HG02678 (cell line): ENCODE measurements around the gene ZC3H13.

Source experiments
- ATAC-seq: cut with Tn5 transposase; IDR thresholded peaks from one replicate; pipeline ENCODE4 v1.9.1; 2021; ENCODE audit warnings: mild to moderate bottlenecking, moderate library complexity; ENCODE audit not compliant: unreplicated experiment

ZC3H13 gene

GRCh38 chr13:45941261-45941660 is 111.3 kb downstream of the ZC3H13 start:
- ATAC-seq: no peak

DNA sequence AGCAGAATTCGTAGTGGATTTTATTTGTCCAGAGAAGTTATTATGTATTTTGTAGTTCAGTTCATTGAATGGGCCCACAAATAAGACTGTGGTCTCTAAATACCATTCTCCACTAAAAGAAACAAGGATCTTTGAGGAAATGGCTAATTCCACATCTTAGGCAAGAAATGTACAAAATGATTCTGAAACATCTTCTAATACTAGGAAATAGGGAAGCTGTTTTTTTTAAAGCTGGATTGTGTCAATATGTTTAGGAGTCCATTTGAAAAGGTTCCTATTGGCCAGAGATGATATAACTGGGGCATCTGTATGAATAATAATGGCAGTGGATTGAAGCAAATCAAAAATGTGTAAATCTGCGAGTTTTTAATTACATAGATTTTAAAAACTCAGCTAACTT is 112.5 kb downstream of the ZC3H13 start:
- ATAC-seq: no peak

DNA sequence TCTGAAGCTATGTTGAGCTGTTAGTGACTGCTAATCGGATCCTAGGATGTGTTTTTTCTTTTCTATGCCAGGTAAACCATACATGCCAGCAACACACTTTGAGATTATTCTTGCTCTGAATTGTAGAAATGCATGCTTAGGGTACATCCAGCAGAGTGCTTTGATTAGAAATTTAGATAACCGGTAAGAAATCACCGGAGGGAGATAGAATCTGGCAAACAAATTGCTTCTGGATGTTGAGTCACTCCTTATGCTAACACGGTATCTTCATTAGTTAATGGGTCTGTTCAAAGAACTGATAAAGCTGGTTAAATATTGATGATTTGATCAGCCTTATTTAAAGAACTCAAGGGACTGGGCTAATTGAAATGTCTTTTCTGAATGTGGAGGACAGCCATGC is 115.9 kb downstream of the ZC3H13 start:
- no peak for ATAC-seq

DNA sequence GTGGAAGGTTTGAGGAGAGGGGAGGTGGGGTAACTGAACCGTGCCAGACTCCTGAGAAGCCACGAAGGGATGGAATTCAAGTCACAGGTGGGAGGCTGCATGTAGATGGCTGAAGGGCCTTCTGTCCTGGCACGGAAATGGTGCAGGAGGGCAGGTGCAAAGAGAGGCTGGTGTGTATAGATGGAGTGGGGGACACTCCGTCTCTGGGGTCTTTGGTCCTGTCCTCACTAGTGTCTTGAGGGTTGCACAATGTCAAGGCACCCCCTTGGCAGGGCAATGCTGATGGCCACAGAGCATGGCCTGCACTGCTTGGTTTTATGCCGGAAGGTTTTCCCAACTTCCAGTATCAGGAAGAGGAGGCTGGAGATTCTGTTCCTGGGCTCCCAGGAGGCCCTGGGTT is 118.3 kb downstream of the ZC3H13 start:
- ATAC-seq: no peak

- no peak for ATAC-seq
Measured at GRCh38 chr13:45933203-45933908, 119.2 kb downstream of the ZC3H13 start.

- no peak for ATAC-seq
Measured at GRCh38 chr13:45932676-45933075, 119.9 kb downstream of the ZC3H13 start.

DNA sequence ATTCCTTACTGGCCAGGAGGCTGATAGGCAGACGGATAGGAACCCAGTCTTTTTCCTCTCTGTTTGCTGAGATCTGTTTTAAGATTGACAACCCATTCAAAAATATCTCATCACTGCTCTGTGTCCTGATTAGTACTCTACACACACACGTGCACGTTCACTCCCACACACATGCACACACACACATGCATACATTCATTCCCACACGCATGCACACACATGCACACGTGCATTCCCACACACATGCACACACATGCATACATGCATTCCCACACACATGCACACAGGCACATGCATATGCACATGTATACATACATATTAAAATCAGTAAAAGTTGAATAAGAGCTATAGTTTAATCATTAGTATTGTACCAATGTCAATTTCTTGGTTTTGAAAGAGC is 120.4 kb downstream of the ZC3H13 start:
- ATAC-seq: no peak

GRCh38 chr13:45931211-45931610 is 121.3 kb downstream of the ZC3H13 start:
- no peak for ATAC-seq

- no peak for ATAC-seq
Measured at GRCh38 chr13:45930177-45930576, 122.4 kb downstream of the ZC3H13 start.

DNA sequence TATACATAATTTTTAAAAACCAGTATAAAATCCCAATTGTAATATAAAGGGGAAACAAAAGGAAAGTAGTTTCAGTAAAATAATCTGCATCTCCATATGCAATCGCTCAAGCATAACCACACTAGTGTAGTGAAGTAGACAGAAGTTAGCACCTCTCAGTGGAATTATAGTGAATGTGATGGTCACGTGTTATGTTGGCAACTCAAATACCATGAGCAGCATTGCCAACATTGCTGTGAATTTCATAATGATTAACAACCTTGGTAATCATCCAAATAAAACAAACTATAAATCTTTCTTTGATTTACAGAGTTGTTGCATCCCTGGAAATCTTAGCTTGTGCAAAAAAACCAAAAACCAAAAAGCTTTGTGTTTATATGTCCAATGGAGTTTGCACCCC is 123.7 kb downstream of the ZC3H13 start:
- no peak for ATAC-seq

DNA sequence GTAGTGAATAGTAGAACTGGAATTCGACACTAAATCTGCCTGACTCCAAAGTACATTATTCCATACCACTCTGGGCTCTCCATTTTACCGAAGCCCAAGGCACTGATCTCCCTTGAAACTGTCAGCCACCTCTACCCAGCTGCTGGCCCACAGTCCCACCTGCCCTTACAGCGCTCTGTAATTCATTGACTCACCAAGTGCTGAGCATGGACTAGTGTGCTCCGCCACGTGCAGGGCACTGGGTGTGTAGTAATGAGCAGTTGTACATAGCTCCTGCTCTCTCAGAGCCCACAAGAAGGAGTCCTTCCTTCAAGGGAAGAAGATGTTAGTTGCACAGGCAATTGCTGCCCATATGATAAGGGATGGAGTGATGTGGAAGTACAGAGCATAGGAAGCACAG is 124.4 kb downstream of the ZC3H13 start:
- no peak for ATAC-seq

- ATAC-seq: no peak
Measured at GRCh38 chr13:45926741-45927140, 125.8 kb downstream of the ZC3H13 start.

DNA sequence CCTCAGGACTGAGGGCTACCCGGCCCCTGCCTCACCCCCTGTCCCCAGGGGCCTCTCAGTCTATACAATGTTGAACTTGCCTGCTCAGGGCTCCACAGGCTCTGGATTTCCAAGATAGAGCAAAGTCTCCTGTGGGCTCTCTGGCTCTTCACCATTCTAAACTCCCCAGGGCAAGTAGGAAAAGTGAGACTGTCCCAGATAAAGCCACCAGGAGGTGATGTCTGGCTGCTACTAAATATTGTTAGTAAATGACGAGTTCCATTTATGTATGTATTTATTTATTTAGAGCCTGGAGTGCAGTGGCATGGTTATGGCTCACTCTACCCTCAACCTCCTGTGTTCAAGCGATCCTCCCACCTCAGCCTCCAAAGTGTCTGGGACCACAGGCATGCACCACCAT is 127.4 kb downstream of the ZC3H13 start:
- no peak for ATAC-seq

DNA sequence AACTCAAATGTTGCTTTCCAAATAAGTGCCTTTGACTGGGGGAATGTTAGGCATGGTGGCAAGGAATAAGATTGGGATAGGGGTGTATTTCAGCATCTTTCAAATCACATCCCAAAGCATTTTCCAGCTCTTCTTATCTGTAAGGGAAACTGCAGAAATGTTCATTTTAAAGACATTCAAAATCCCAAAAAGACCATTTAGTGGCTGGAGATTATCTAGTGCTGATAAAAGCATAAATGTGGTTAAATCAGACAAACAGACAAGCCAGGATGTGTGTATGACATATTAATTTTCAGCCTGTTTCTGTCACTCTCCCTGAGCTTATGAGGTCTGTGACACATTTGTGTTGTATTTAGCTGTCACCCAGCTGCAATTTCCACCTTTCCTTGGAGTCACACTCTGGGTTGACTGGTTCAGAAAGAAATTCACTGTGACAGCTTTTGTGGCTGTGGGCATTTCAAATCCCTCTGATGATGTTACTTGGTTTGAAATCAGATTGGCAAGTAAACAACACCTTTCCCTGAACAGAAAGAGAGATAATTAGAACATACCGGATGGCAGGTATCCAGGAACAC is 131.3 kb downstream of the ZC3H13 start:
- no peak for ATAC-seq

- ATAC-seq: no peak
Measured at GRCh38 chr13:45918597-45918996, 133.9 kb downstream of the ZC3H13 start.

- ATAC-seq: no peak
Measured at GRCh38 chr13:45917019-45917418, 135.5 kb downstream of the ZC3H13 start.

- ATAC-seq: no peak
Measured at GRCh38 chr13:45915686-45916439, 136.7 kb downstream of the ZC3H13 start.

DNA sequence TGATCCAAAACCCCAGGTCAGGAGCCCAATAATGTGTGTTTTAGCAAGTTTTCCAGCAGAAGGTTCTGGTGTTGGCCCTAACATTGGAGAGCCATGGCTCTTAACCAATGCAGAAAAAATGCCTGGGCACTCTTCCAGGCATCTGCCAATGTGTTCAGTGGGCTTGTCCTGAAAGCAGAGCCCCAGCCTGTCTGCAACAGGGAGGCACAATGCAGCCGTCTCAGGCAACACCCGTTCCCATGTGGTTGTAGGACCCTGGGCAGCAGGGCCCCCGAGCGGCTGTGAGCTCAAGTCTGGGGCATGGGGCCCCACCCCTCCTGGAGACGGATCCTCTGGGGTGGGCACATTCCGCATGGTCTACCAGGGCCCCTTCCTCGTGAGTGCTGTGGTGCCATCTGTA is 142.9 kb downstream of the ZC3H13 start:
- ATAC-seq: no peak

DNA sequence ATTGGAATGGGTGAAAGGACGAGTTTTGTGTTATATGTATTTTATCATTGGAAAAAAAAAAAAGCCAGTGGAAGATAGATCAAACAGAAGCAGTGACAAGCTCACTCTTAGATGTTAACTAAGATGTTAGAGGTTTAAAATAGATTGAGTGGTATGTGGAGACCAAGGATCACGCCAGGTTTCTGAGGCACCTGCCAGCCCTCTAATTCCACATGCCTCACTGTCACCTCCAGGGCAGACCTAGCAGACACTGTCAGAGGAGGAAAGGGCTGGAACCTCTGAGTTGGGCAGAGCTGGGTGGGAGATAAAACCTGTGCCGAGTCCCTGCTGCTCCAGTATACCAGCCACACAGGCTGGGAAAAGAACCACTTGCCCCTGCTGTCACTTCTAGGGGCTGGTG is 143.5 kb downstream of the ZC3H13 start:
- ATAC-seq: no peak

- ATAC-seq: no peak
Measured at GRCh38 chr13:45907503-45907902, 145.0 kb downstream of the ZC3H13 start.
